K562 (cell line): ENCODE results near the gene MAP3K20. TPM values are rescaled to one million over a fixed set of nuclear protein-coding genes. Genes with fewer than 3 reads are reported as not detected.
"Not testable (repeated sequence)": the region's sequence is repeated elsewhere in the genome, so short reads cannot be mapped to it uniquely, and the experiment has no call there.

Source experiments
- ATAC-seq: fragments of 200-7000 bp; cut with Tn5 transposase; 3 replicates; pipeline ENCODE4 v1.9.1; 2020; ENCODE audit warnings: moderate library complexity
- BruUV-seq: library from RNA; stranded (reverse); fragments of 400-500 nt; replicated peaks from 2 replicates; lab custom pipeline; 2021; lab: Mats Ljungman, UMichigan
- CTCF ChIA-PET: fragments of 300-600 bp; formaldehyde crosslinking; extraction: SDS; loops from one replicate; lab custom pipeline; 2021; ENCODE audit warnings: low intra/inter-chr PET ratio; lab: Yijun Ruan, JAX
- POLR2A ChIA-PET: fragments of 300-600, 350-650 bp; sonication (Branson Sonifier 250); formaldehyde crosslinking; extraction: SDS; loops from one replicate; lab custom pipeline; 2021; ENCODE audit warnings: antibody characterized with exemption, inconsistent platforms; lab: Yijun Ruan, JAX
- DNase-seq, 4 experiments: peaks; one replicate each; pipeline versions ENCODE4 v3.0.0 to v3.0.0-alpha.2; 2011 to 2018; ENCODE audit warnings: low spot score in 3 of 4, mixed read lengths in 3 of 4; ENCODE audit errors: extremely low read depth in 1 of 4
- FAIRE-seq: peaks from 2 replicates; lab custom pipeline; 2011; peaks lifted over from hg19 to GRCh38; lab: Jason Lieb, UNC
- H2AFZ ChIP-seq: 2 replicates; pipeline ENCODE4 v1.6.0; 2011; ENCODE audit warnings: low read depth, low read length, control low read depth, inconsistent platforms
- H3K27ac ChIP-seq: fragments of 200-600 bp; 3 replicates; pipeline ENCODE4 v1.8.0; 2011; ENCODE audit warnings: low read depth, mild to moderate bottlenecking, control low read depth, inconsistent platforms, low read length, moderate library complexity, mixed read lengths; ENCODE audit errors: extremely low read depth
- H3K27me3 ChIP-seq, 2 experiments: fragments of 300-600 bp in 1 of 2; 2 replicates in 1 of 2; 3 replicates in 1 of 2; pipeline versions ENCODE4 v1.6.0 to v1.8.0; 2011; ENCODE audit warnings: inconsistent platforms in 2 of 2, low read length in 2 of 2, mild to moderate bottlenecking in 1 of 2, mixed read lengths in 1 of 2, moderate library complexity in 1 of 2; ENCODE audit not compliant: control insufficient read depth in 2 of 2, insufficient read depth in 2 of 2
- H3K36me3 ChIP-seq: fragments of 300-600 bp; 3 replicates; pipeline ENCODE4 v1.8.0; 2011; ENCODE audit warnings: mild to moderate bottlenecking, low read length, inconsistent platforms; ENCODE audit not compliant: control insufficient read depth, insufficient read depth
- H3K4me1 ChIP-seq, 2 experiments: fragments of 200-600 bp in 1 of 2; replicated peaks in 1 of 2; 2 replicates in 1 of 2; 3 replicates in 1 of 2; pipeline versions ENCODE4 v1.5.1 to v1.8.0; 2011; ENCODE audit warnings: inconsistent platforms in 2 of 2, low read length in 2 of 2, mild to moderate bottlenecking in 1 of 2, mixed read lengths in 1 of 2, moderate library complexity in 1 of 2; ENCODE audit not compliant: control insufficient read depth in 2 of 2, insufficient read depth in 2 of 2
- H3K4me2 ChIP-seq: 2 replicates; pipeline ENCODE4 v1.6.1; 2011; ENCODE audit warnings: low read length, control low read depth, inconsistent platforms, mixed read lengths; ENCODE audit not compliant: insufficient read depth
- H3K4me3 ChIP-seq: fragments of 200-600 bp; sonication (generic), shearing (Covaris generic); 2 replicates; pipeline ENCODE4 v1.5.1; 2016; ENCODE audit warnings: control low read depth, inconsistent platforms
- H3K79me2 ChIP-seq: fragments of 200-600 bp; 3 replicates; pipeline ENCODE4 v1.8.0; 2011; ENCODE audit warnings: low read length, inconsistent platforms; ENCODE audit not compliant: control insufficient read depth, insufficient read depth
- H3K9ac ChIP-seq, 2 experiments: 2 replicates each; pipeline versions ENCODE4 v1.6.0 to v1.6.1; 2011; ENCODE audit warnings: low read depth in 2 of 2, low read length in 2 of 2, control low read depth in 1 of 2, inconsistent platforms in 1 of 2, mild to moderate bottlenecking in 1 of 2, mixed read lengths in 1 of 2; ENCODE audit not compliant: insufficient read depth in 1 of 2
- H3K9me1 ChIP-seq: one replicate; pipeline ENCODE4 v1.6.0; 2011; ENCODE audit warnings: inconsistent platforms, mild to moderate bottlenecking, low read length, moderate library complexity; ENCODE audit not compliant: control insufficient read depth, insufficient read depth
- H3K9me3 ChIP-seq: replicated peaks from 2 replicates; pipeline ENCODE4 v1.5.1; 2011; ENCODE audit warnings: low read depth, low read length, inconsistent platforms; ENCODE audit not compliant: control insufficient read depth, insufficient read depth
- H4K20me1 ChIP-seq: replicated peaks from 2 replicates; pipeline ENCODE4 v1.6.1; 2011; ENCODE audit warnings: low read length, inconsistent platforms, mixed read lengths; ENCODE audit not compliant: control insufficient read depth, insufficient read depth
- KDM1A ChIP-seq, 2 experiments: fragments of 450-650 bp; IDR thresholded peaks; 2 replicates each; pipeline ENCODE4 v1.6.1; 2016; ENCODE audit warnings: mild to moderate bottlenecking in 2 of 2
- MEIS2 ChIP-seq: fragments of 450-650 bp; IDR thresholded peaks from 2 replicates; pipeline ENCODE4 v1.6.1; 2014; ENCODE audit warnings: mild to moderate bottlenecking; ENCODE audit not compliant: partially characterized antibody
- SMARCA5 ChIP-seq: fragments of 450-650 bp; IDR thresholded peaks from 2 replicates; pipeline ENCODE4 v1.6.1; 2016
- TAF1 ChIP-seq: IDR thresholded peaks from 2 replicates; pipeline ENCODE4 v1.6.1; 2011; ENCODE audit warnings: mild to moderate bottlenecking, low read length, moderate library complexity; ENCODE audit not compliant: insufficient read depth, control insufficient read depth, severe bottlenecking; ENCODE audit errors: extremely low read depth
- ZNF146 ChIP-seq: IDR thresholded peaks from one replicate; pipeline ENCODE4 v1.6.1; 2018; ENCODE audit warnings: missing compliant biosample characterization; ENCODE audit not compliant: unreplicated experiment
- WGBS: fragments of 100-300 bp; shearing (Covaris generic); methylation state at CpG from one replicate; pipeline ENCODE4 v1.1.6; 2016; ENCODE audit warnings: low coverage, mixed read lengths; ENCODE audit not compliant: insufficient coverage; ENCODE audit errors: missing lambda C conversion rate; 5-methylcytosine and 5-hydroxymethylcytosine counted together
- in situ Hi-C: fragments of 300-500 bp; cut with MboI; formaldehyde crosslinking; loops from 4 replicates; pipeline ENCODE4 v1.15.0; 2018; ENCODE audit warnings: inconsistent platforms, mixed read lengths
- intact Hi-C: fragments of 100-400 bp; cut with micrococcal nuclease; formaldehyde crosslinking; loops from 2 replicates; pipeline ENCODE4 v1.14.2; 2022
- polyA plus RNA-seq, 8 experiments: library from polyadenylated mRNA; depleted of rRNA in 4 of 8; stranded (reverse) in 5 of 8; unstranded in 3 of 8; fragments of >200 nt; fragmentation: Nextera tagmentation in 2 of 8; fragmentation: Illumina TruSeq in 1 of 8; extraction: Ambion mirVana in 2 of 8; extraction: Trizol in 1 of 8; gene quantifications; 2 replicates each; pipeline versions ENCODE4 v1.2.1 to v1.2.3, GENCODE V29; 2011 to 2014; ENCODE audit warnings: inconsistent platforms in 1 of 8, missing spikeins in 1 of 8
- total RNA-seq, 7 experiments: library from RNA; depleted of rRNA in 6 of 7; stranded (reverse); fragments of >200 nt in 6 of 7; fragmentation: Illumina TruSeq in 2 of 7; extraction: Trizol in 2 of 7; gene quantifications; 2 replicates each; pipeline versions ENCODE4 v1.2.1 to v1.2.3, GENCODE V29; 2011 to 2021; ENCODE audit warnings: low replicate concordance in 1 of 7

Gene MAP3K20
- total and polyA plus RNA-seq, 9 of the 15 experiments (the other 6 are each of a cell fraction or from before 2014, with no cell fraction given) = 9.8 to 34.2 (median 27.3) TPM

DNA sequence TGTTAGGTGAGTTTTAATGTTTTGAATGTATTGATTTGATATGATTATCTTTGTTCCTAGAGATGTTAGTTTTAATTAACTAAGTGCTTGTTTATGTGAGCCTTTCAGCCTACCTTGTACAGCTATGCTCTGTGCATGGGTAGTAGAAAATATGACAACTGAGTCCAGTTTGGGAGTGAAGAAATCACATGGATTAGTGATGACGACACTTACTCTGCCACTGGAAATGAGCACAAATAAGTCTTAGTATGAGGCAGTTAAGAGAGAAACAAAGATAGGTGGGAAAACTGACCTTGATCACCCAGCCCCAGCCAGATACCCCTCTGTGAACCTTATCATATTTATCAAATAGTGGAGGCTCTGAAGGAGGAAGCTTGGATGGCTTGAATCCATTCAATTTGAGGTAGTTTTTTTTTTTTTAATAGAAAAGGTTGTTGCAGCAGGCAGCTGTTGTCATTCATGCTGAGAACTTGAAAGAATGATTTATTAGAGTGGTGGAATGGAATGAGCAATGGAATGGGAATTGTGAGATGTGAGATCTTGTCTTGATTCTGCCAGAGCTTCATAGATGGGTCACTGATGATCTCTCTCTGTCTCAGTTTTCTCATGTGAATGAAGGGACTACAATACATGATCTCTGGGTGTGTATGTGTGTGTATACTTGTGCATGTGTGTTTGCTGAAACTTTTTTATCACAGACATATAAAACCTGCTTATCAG lies 96.4 kb downstream of the MAP3K20 start:
- Histone ChIP-seq H3K4me3 (no peak overlapping the region), H3K36me3 (no peaks in the 10 kb centered on the region; the same call in 2 of the 3 replicates), H3K4me2 (no peak overlapping the region), H3K27ac (no peak overlapping the region), H4K20me1 (no peaks in the 10 kb centered on the region), H3K9me3 (no peaks in the 10 kb centered on the region), H3K9ac (no peak overlapping the region), H3K9me1 (no peaks in the 10 kb centered on the region), H3K79me2 (no peaks in the 10 kb centered on the region), H2AFZ (no peak overlapping the region), H3K4me1 (no peaks in the 10 kb centered on the region), H3K27me3 (no peaks in the 10 kb centered on the region)
- 71% methylated on average over 1 of the region's 1 CpG for WGBS
- in situ Hi-C loops = no loop called here
- no peak for TF ChIP-seq TAF1
- peak; percentile 15 for TF ChIP-seq MEIS2
- no peak for TF ChIP-seq SMARCA5
- intact Hi-C loops = no loop called here
- TSS peak; percentile 21 for BruUV-seq
- ATAC-seq (no peak), DNase-seq (no peak), FAIRE-seq (no peak)
- CTCF ChIA-PET = no interaction called here
- POLR2A ChIA-PET = no interaction called here

DNA sequence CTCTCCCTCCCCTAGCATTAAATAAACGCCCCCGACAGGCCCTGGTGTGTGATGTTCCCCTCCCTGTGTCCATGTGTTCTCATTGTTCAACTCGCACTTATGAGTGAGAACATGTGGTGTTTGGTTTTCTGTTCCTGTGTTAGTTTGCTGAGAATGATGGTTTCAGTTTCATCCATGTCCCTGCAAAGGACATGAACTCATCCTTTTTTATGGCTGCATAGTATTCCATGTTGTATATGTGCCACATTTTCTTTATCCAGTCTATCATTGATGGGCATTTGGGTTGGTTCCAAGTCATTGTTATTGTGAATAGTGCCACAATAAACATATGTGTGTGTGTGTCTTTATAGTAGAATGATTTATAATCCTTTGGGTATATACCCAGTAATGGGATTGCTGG lies 98.7 kb downstream of the MAP3K20 start:
- DNase-seq = not testable (repeated sequence)

More for the DNA sequence above, 98.7 kb downstream of the MAP3K20 start:
- H3K9me1 ChIP-seq, H3K9me3 ChIP-seq, H3K9ac ChIP-seq, H3K36me3 ChIP-seq, CTCF ChIA-PET, intact Hi-C loops, FAIRE-seq, BruUV-seq, in situ Hi-C loops, ATAC-seq, POLR2A ChIA-PET, H3K4me3 ChIP-seq, H3K27ac ChIP-seq, H3K27me3 ChIP-seq, H3K79me2 ChIP-seq, H2AFZ ChIP-seq, H3K4me2 ChIP-seq, H4K20me1 ChIP-seq, H3K4me1 ChIP-seq: not testable (repeated sequence)
- 85% methylated on average over 3 of the region's 3 CpGs for WGBS
- TF ChIP-seq ZNF146 (CRISPR knock-in tag) (peak; percentile 63), KDM1A (IDR thresholded peaks at IDR 0.05) (0 out of 4 replicates have a peak, but pooled peaks of 1 of the 2 experiments have one; percentile 8)
